Hypothalamus (tissue), 51 donors: ENCODE measurements around the gene POTEM.
"Not testable (repeated sequence)": the region's sequence is repeated elsewhere in the genome, so short reads cannot be mapped to it uniquely, and the experiment has no call there.

ENCODE experiments used
- DNase-seq, 51 donors: peaks; one replicate each; lab custom pipeline; 2025; lab: John Stamatoyannopoulos, UW

POTEM gene

GRCh38 chr14:19036811-19037382 is 69.7 kb downstream of the POTEM start:
- not testable (repeated sequence) for DNase-seq

DNA sequence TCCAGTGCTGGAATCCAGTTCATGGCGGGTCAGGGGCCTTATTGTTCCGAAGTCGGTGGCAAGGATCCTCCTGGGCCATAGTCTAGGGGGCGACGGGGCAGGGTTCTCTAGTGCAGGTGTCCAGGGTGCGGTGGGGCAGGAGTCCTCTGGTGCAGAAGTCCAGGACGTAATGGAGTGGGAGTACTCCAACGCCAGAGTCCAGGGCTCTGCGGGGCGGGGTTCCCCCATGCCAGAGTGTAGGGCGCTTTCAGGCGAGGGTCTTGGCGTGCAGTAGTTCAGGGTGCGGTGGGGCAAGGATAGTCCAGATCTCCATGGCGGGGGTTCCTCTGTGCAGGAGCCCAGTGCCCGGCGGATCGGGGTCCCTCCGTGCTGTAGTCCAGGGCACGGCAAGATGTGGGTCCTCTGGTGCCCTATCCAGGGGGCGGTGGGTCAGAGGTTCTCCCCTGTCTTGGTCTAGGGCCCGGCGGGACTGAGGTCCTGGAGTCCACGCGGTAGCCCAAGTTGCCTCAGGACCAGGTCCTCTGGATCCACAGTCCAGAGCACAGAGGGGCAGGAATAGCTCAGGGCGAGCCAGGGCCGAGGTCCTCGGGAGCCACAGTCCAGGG is 70.9 kb downstream of the POTEM start:
- not testable (repeated sequence) for DNase-seq

- not testable (repeated sequence) for DNase-seq
Observed at GRCh38 chr14:19038785-19039184, 71.6 kb downstream of the POTEM start.

DNA sequence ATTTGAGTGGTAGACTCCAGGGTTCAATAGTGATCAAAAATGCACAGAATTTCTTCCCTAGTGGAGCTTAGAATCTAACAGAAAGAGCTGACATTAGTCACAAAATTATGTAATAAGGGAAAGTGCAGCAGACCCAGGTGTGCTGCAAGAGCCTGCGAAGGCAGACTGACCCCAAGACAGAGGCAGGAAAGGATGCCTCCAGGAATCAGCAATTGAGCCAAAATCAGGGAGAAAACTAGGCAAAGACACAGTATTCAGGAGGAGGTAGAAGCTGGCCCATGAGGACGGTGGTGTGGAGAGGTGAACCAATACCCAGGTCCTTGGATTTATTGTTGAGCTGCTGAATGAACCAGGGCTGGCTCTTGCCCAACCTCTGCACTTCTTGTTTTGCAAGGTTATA is 76.2 kb downstream of the POTEM start:
- not testable (repeated sequence) for DNase-seq
